Astrocyte of the spinal cord (primary cell): ENCODE measurements around the gene SLC26A1.
A peak's percentile ranks its signal among the peaks of the same experiment; 100 is the strongest.

Experiments used
- DNase-seq: peaks from one replicate; pipeline ENCODE4 v3.0.0; 2011; ENCODE audit warnings: low read depth, low spot score
- H3K4me3 ChIP-seq: 2 replicates; pipeline ENCODE4 v1.5.1; 2011; ENCODE audit warnings: low read depth, mild to moderate bottlenecking, low read length, moderate library complexity
- CTCF ChIP-seq: IDR thresholded peaks from 2 replicates; pipeline ENCODE4 v1.5.1; 2012; ENCODE audit warnings: low read depth, mild to moderate bottlenecking, low read length, inconsistent platforms
- in situ Hi-C: cut with HindIII; loops from 2 replicates; pipeline ENCODE4 v1.10.0; 2017; ENCODE audit warnings: low sequenced_read_pairs

The SLC26A1 gene

GRCh38 chr4:1018147-1019020 is 25.2 kb upstream of the SLC26A1 start:
- in situ Hi-C loops = no loop called here

GRCh38 chr4:1017706-1018105 is 24.5 kb upstream of the SLC26A1 start:
- no peak overlapping the region for H3K4me3 ChIP-seq
- in situ Hi-C loops = no loop called here
- TF ChIP-seq CTCF = no peak

More at GRCh38 chr4:1018147-1019020, 25.2 kb upstream of the SLC26A1 start:
- TF ChIP-seq CTCF = no peak
- H3K4me3 ChIP-seq = no peak overlapping the region
- no peak for DNase-seq

GRCh38 chr4:1017211-1017610 is 24.0 kb upstream of the SLC26A1 start:
- no peak for TF ChIP-seq CTCF
- in situ Hi-C loops = no loop called here
- H3K4me3 ChIP-seq = no peak overlapping the region
- no peak for DNase-seq

More at GRCh38 chr4:1017706-1018105, 24.5 kb upstream of the SLC26A1 start:
- no peak for DNase-seq

GRCh38 chr4:1015746-1016145 is 22.5 kb upstream of the SLC26A1 start:
- H3K4me3 ChIP-seq = no peak overlapping the region
- in situ Hi-C loops = no loop called here
- DNase-seq = no peak
- no peak for TF ChIP-seq CTCF

- no peak for DNase-seq
- H3K4me3 ChIP-seq = no peak overlapping the region
- TF ChIP-seq CTCF = peak; percentile 53
- in situ Hi-C loops = no loop called here
Observed at GRCh38 chr4:1015179-1015578, 22.0 kb upstream of the SLC26A1 start.

GRCh38 chr4:1014291-1015167 is 21.3 kb upstream of the SLC26A1 start:
- H3K4me3 ChIP-seq = no peak overlapping the region
- in situ Hi-C loops = no loop called here
- DNase-seq = peak; percentile 36
- TF ChIP-seq CTCF = no peak
